Trophoblast cell (in vitro differentiated cells and primary cell): ENCODE results near the gene CST9.
"Not testable (repeated sequence)": the region's sequence is repeated elsewhere in the genome, so short reads cannot be mapped to it uniquely, and the experiment has no call there.

ENCODE experiments used
- DNase-seq, 2 donors: peaks; one replicate each; pipeline ENCODE4 v3.0.0-alpha.2; 2016
- H2AFZ ChIP-seq: 2 replicates; pipeline ENCODE4 v1.6.1; 2013; ENCODE audit warnings: low read length, moderate library complexity, mild to moderate bottlenecking; ENCODE audit not compliant: insufficient read depth, poor library complexity
- H2AK5ac ChIP-seq: 2 replicates; pipeline ENCODE4 v1.6.1; 2013; ENCODE audit warnings: mild to moderate bottlenecking, low read length
- H2BK120ac ChIP-seq: 2 replicates; pipeline ENCODE4 v1.6.1; 2013; ENCODE audit warnings: low read length, mild to moderate bottlenecking, moderate library complexity; ENCODE audit not compliant: insufficient read depth, poor library complexity
- H2BK12ac ChIP-seq: 2 replicates; pipeline ENCODE4 v1.6.1; 2013; ENCODE audit warnings: mild to moderate bottlenecking, low read length, moderate library complexity
- H2BK5ac ChIP-seq: 2 replicates; pipeline ENCODE4 v1.6.1; 2013; ENCODE audit warnings: low read length, low read depth, moderate library complexity, mild to moderate bottlenecking; ENCODE audit not compliant: poor library complexity
- H3K14ac ChIP-seq: 2 replicates; pipeline ENCODE4 v1.6.1; 2013; ENCODE audit warnings: mild to moderate bottlenecking, low read length
- H3K18ac ChIP-seq: 2 replicates; pipeline ENCODE4 v1.6.1; 2013; ENCODE audit warnings: mild to moderate bottlenecking, low read length
- H3K23ac ChIP-seq: 2 replicates; pipeline ENCODE4 v1.6.1; 2013; ENCODE audit warnings: low read length
- H3K27ac ChIP-seq: 2 replicates; pipeline ENCODE4 v1.5.1; 2013; ENCODE audit warnings: low read depth, mild to moderate bottlenecking, inconsistent platforms, low read length, moderate library complexity
- H3K27me3 ChIP-seq: 2 replicates; pipeline ENCODE4 v1.6.1; 2013; ENCODE audit warnings: inconsistent platforms, mild to moderate bottlenecking, low read length, moderate library complexity; ENCODE audit not compliant: insufficient read depth
- H3K36me3 ChIP-seq, 2 experiments: 1 replicate in 1 of 2; 2 replicates in 1 of 2; pipeline ENCODE4 v1.6.1; 2013; ENCODE audit warnings: low read length in 2 of 2, mild to moderate bottlenecking in 2 of 2, moderate library complexity in 1 of 2; ENCODE audit not compliant: insufficient read depth in 2 of 2, control insufficient read depth in 1 of 2
- H3K4ac ChIP-seq: 2 replicates; pipeline ENCODE4 v1.6.1; 2013; ENCODE audit warnings: low read depth, mild to moderate bottlenecking, low read length, moderate library complexity
- H3K4me1 ChIP-seq, 2 experiments: 1 replicate in 1 of 2; 2 replicates in 1 of 2; pipeline ENCODE4 v1.6.1; 2013; ENCODE audit warnings: low read length in 2 of 2, mild to moderate bottlenecking in 2 of 2, moderate library complexity in 1 of 2; ENCODE audit not compliant: insufficient read depth in 2 of 2, control insufficient read depth in 1 of 2
- H3K4me2 ChIP-seq: 2 replicates; pipeline ENCODE4 v1.6.1; 2013; ENCODE audit warnings: inconsistent platforms, mild to moderate bottlenecking, low read length, moderate library complexity
- H3K4me3 ChIP-seq: 2 replicates; pipeline ENCODE4 v1.5.1; 2013; ENCODE audit warnings: mild to moderate bottlenecking, low read depth, low read length, inconsistent platforms
- H3K79me1 ChIP-seq: one replicate; pipeline ENCODE4 v1.6.1; 2013; ENCODE audit warnings: low read length
- H3K79me2 ChIP-seq: 2 replicates; pipeline ENCODE4 v1.6.1; 2013; ENCODE audit warnings: low read length, mild to moderate bottlenecking; ENCODE audit not compliant: control insufficient read depth, insufficient read depth, poor library complexity
- H3K9ac ChIP-seq: 2 replicates; pipeline ENCODE4 v1.6.1; 2013; ENCODE audit warnings: mild to moderate bottlenecking, low read length
- H3K9me3 ChIP-seq: 2 replicates; pipeline ENCODE4 v1.6.1; 2013; ENCODE audit warnings: low read depth, mild to moderate bottlenecking, control low read depth, inconsistent platforms, low read length; ENCODE audit not compliant: insufficient read depth
- H4K12ac ChIP-seq: 2 replicates; pipeline ENCODE4 v1.6.1; 2013; ENCODE audit warnings: low read depth, mild to moderate bottlenecking, low read length, moderate library complexity
- H4K8ac ChIP-seq: 2 replicates; pipeline ENCODE4 v1.6.1; 2013; ENCODE audit warnings: low read depth, mild to moderate bottlenecking, low read length, moderate library complexity
- H4K91ac ChIP-seq: one replicate; pipeline ENCODE4 v1.6.1; 2013; ENCODE audit warnings: low read depth, mild to moderate bottlenecking, low read length, moderate library complexity
- WGBS: extraction: QIAGEN DNeasy Blood & Tissue Kit; methylation state at CpG from one replicate; pipeline ENCODE4 v1.1.7; 2013; ENCODE audit warnings: missing lambda C conversion rate; ENCODE audit not compliant: insufficient read length, insufficient coverage; ENCODE audit errors: extremely low coverage; 5-methylcytosine and 5-hydroxymethylcytosine counted together

Gene CST9

GRCh38 chr20:23623666-23624323 lies 18.1 kb upstream of the CST9 start:
- Histone ChIP-seq H4K8ac (no peak overlapping the region), H3K9me3 (no peaks in the 10 kb centered on the region), H3K36me3 (no peaks in the 10 kb centered on the region), H3K79me1 (no peaks in the 10 kb centered on the region), H3K4me3 (no peak overlapping the region), H2AFZ (no peak overlapping the region), H3K18ac (no peak overlapping the region), H2AK5ac (no peak overlapping the region), H3K79me2 (no peaks in the 10 kb centered on the region), H2BK12ac (no peak overlapping the region), H2BK5ac (no peak overlapping the region), H3K27me3 (no peaks in the 10 kb centered on the region), H3K4ac (no peak overlapping the region), H3K27ac (no peak overlapping the region), H4K91ac (no peak overlapping the region), H3K4me1 (no peaks in the 10 kb centered on the region), H3K14ac (no peak overlapping the region), H3K4me2 (no peak overlapping the region), H3K23ac (no peak overlapping the region), H2BK120ac (no peak overlapping the region), H4K12ac (no peak overlapping the region), H3K9ac (no peak overlapping the region)
- no peak for DNase-seq
- WGBS = no CpG with 5 or more reads among the region's 4 CpGs

- H3K4me1 ChIP-seq = no peaks in the 10 kb centered on the region
Observed at GRCh38 chr20:23622839-23623343, 17.2 kb upstream of the CST9 start.

GRCh38 chr20:23622401-23622800 lies 16.7 kb upstream of the CST9 start:
- H2BK12ac ChIP-seq, H3K4me1 ChIP-seq, DNase-seq, H2BK120ac ChIP-seq, H3K18ac ChIP-seq, H4K91ac ChIP-seq, H3K27me3 ChIP-seq, H2AFZ ChIP-seq, H3K79me2 ChIP-seq, H2AK5ac ChIP-seq, H3K27ac ChIP-seq, H3K14ac ChIP-seq, H3K4me2 ChIP-seq, H4K8ac ChIP-seq, H4K12ac ChIP-seq, H3K79me1 ChIP-seq, H3K36me3 ChIP-seq, H3K9ac ChIP-seq, H3K4me3 ChIP-seq, H3K23ac ChIP-seq, H3K9me3 ChIP-seq, H3K4ac ChIP-seq, H2BK5ac ChIP-seq: not testable (repeated sequence)
- no CpG with 5 or more reads among the region's 3 CpGs for WGBS

More at GRCh38 chr20:23622839-23623343, 17.2 kb upstream of the CST9 start:
- Histone ChIP-seq H2AFZ (no peak overlapping the region), H3K9me3 (no peaks in the 10 kb centered on the region), H3K36me3 (no peaks in the 10 kb centered on the region), H4K91ac (no peak overlapping the region), H2BK5ac (no peak overlapping the region), H2BK120ac (no peak overlapping the region), H2BK12ac (no peak overlapping the region), H3K14ac (no peak overlapping the region), H3K23ac (no peak overlapping the region), H2AK5ac (no peak overlapping the region), H3K4me2 (no peak overlapping the region), H3K27ac (no peak overlapping the region), H3K18ac (no peak overlapping the region), H3K9ac (no peak overlapping the region), H3K79me1 (no peaks in the 10 kb centered on the region), H3K27me3 (no peaks in the 10 kb centered on the region), H3K4ac (no peak overlapping the region), H4K8ac (no peak overlapping the region), H3K79me2 (no peaks in the 10 kb centered on the region), H4K12ac (no peak overlapping the region), H3K4me3 (no peak overlapping the region)
- WGBS = no CpG with 5 or more reads among the region's 4 CpGs
- DNase-seq = peak; percentile 53 to 81

GRCh38 chr20:23620670-23621386 lies 15.1 kb upstream of the CST9 start:
- H3K4me1 ChIP-seq, H2AK5ac ChIP-seq, H3K14ac ChIP-seq, H4K8ac ChIP-seq, H3K23ac ChIP-seq, H3K9ac ChIP-seq, H3K27ac ChIP-seq, H3K27me3 ChIP-seq, H3K4me2 ChIP-seq, H3K4me3 ChIP-seq, H3K79me1 ChIP-seq, H2BK120ac ChIP-seq, H2BK12ac ChIP-seq, DNase-seq, H2AFZ ChIP-seq, H3K4ac ChIP-seq, H4K91ac ChIP-seq, H4K12ac ChIP-seq, H3K36me3 ChIP-seq, H3K18ac ChIP-seq, H3K79me2 ChIP-seq, H3K9me3 ChIP-seq, H2BK5ac ChIP-seq: not testable (repeated sequence)
- WGBS = no CpG with 5 or more reads among the region's 11 CpGs
